Measurements from ENCODE around the gene PRPF6. TPM values are rescaled to one million over a fixed set of nuclear protein-coding genes. Genes with fewer than 3 reads are reported as not detected.

Gene PRPF6
- total RNA-seq, 1 donor from 2014 or later, result 51.9 TPM

DNA sequence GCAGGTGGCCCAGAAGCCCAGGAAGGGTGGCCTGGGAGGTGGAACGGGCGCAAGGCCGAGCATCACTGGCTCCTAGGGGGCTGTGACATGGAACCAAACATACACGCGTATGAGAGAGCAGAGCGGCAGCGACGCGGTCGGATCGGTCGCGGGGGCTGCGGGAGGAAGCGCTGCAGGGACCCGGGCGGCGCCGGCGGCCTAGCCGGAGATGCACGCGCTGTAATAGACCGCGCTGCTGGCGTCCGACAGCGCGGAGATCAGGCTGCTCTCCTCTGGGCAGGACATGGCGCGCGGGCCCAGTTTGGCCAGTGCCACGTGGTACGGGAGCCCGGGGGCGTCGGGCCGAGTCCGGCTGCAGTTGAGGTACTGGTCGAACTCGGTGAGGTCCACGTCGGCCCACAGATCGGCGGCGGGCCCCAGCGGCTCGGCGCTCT is 67.1 kb downstream of the PRPF6 start:
- H3K36me3 Mint-ChIP-seq, result no peaks in the 10 kb centered on the region
- Histone ChIP-seq H4K20me1 (ENCODE audit: low read depth) (peaks cover 18% of the 10 kb centered on the region), H3K9ac (no peak overlapping the region), H3K4me3 (peak overlapping the region; percentile 35), H3K36me3 (no peaks in the 10 kb centered on the region), H3F3A (ENCODE audit: low read depth) (peaks cover 28% of the 10 kb centered on the region), H2AFZ (replicated peaks) (peak overlapping the region; percentile 45), H3K27ac (no peak overlapping the region), H3K79me2 (ENCODE audit: low read depth) (no peaks in the 10 kb centered on the region), H3K9me3 (ENCODE audit: low read depth) (no peaks in the 10 kb centered on the region), H3K27me3 (peaks cover 100% of the 10 kb centered on the region), H3K4me1 (peaks cover 8% of the 10 kb centered on the region), H3K4me2 (peak overlapping the region; percentile 67)
- H3K4me3 Mint-ChIP-seq, result peak overlapping the region; percentile 63
- TF ChIP-seq EZH2phosphoT487 (IDR thresholded peaks at IDR 0.05) (peak; percentile 99), EZH2 (IDR thresholded peaks at IDR 0.05) (peak; percentile 100)
- TF ChIP-seq, protein P1, sequence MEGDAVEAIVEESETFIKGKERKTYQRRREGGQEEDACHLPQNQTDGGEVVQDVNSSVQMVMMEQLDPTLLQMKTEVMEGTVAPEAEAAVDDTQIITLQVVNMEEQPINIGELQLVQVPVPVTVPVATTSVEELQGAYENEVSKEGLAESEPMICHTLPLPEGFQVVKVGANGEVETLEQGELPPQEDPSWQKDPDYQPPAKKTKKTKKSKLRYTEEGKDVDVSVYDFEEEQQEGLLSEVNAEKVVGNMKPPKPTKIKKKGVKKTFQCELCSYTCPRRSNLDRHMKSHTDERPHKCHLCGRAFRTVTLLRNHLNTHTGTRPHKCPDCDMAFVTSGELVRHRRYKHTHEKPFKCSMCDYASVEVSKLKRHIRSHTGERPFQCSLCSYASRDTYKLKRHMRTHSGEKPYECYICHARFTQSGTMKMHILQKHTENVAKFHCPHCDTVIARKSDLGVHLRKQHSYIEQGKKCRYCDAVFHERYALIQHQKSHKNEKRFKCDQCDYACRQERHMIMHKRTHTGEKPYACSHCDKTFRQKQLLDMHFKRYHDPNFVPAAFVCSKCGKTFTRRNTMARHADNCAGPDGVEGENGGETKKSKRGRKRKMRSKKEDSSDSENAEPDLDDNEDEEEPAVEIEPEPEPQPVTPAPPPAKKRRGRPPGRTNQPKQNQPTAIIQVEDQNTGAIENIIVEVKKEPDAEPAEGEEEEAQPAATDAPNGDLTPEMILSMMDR (IDR thresholded peaks at IDR 0.05), result no peak
- H3K27ac Mint-ChIP-seq, result no peak overlapping the region
- H3K4me1 Mint-ChIP-seq, result no peaks in the 10 kb centered on the region
- no peaks in the 10 kb centered on the region for H3K9me3 Mint-ChIP-seq
- peak; percentile 68 for DNase-seq (ENCODE audit: low spot score)
- peaks cover 62% of the 10 kb centered on the region for H3K27me3 Mint-ChIP-seq (ENCODE audit: insufficient read depth, low read depth)

DNA sequence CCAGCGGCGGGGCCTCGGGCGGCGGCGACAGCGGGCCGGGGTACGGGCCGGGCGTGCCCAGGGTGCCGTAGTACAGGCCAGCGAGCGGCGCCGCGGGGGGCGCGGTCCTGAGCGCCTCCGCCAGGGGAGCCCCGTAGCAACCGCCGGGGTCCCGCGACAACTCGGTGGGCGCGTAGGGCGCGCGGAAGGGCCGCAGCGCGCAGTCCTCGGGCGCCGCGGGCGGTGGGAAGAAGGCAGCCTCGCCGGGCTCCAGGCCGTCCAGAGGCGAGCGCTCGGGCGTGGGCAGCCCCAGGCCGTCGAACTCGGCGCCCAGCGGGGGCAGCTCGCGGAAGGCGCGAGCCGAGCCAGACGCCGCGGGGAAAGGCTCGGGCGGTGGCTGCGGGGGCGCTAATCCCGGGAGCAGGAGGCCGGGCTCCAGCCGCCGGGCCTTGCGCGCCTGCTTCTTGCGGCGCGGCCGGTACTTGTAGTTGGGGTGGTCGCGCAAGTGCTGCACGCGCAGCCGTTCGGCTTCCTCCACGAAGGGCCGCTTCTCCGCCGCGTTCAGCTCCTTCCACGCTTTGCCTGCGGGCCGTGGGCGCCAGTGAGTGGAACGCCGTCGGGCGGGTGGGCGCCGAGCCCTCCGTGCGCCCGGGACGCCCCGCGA is 67.6 kb downstream of the PRPF6 start:
- Histone ChIP-seq H3K79me2 (ENCODE audit: low read depth) (no peaks in the 10 kb centered on the region), H4K20me1 (ENCODE audit: low read depth) (peaks cover 18% of the 10 kb centered on the region), H3F3A (ENCODE audit: low read depth) (peaks cover 27% of the 10 kb centered on the region), H2AFZ (replicated peaks) (peak overlapping the region; percentile 63), H3K9ac (no peak overlapping the region), H3K27me3 (peaks cover 98% of the 10 kb centered on the region), H3K9me3 (ENCODE audit: low read depth) (no peaks in the 10 kb centered on the region), H3K4me2 (peak overlapping the region; percentile 67), H3K4me3 (peak overlapping the region; percentile 35), H3K27ac (no peak overlapping the region), H3K4me1 (peaks cover 8% of the 10 kb centered on the region), H3K36me3 (no peaks in the 10 kb centered on the region)
- Mint-ChIP-seq H3K9me3 (no peaks in the 10 kb centered on the region), H3K4me1 (peaks cover 4% of the 10 kb centered on the region), H3K4me3 (no peak overlapping the region), H3K27me3 (ENCODE audit: insufficient read depth, low read depth) (peaks cover 59% of the 10 kb centered on the region), H3K36me3 (no peaks in the 10 kb centered on the region), H3K27ac (no peak overlapping the region)
- peak; percentile 70 for DNase-seq (ENCODE audit: low spot score)
- TF ChIP-seq, protein P1 (IDR thresholded peaks at IDR 0.05), result no peak
- TF ChIP-seq EZH2 (IDR thresholded peaks at IDR 0.05) (peak; percentile 95), EZH2phosphoT487 (IDR thresholded peaks at IDR 0.05) (peak; percentile 92)

DNA sequence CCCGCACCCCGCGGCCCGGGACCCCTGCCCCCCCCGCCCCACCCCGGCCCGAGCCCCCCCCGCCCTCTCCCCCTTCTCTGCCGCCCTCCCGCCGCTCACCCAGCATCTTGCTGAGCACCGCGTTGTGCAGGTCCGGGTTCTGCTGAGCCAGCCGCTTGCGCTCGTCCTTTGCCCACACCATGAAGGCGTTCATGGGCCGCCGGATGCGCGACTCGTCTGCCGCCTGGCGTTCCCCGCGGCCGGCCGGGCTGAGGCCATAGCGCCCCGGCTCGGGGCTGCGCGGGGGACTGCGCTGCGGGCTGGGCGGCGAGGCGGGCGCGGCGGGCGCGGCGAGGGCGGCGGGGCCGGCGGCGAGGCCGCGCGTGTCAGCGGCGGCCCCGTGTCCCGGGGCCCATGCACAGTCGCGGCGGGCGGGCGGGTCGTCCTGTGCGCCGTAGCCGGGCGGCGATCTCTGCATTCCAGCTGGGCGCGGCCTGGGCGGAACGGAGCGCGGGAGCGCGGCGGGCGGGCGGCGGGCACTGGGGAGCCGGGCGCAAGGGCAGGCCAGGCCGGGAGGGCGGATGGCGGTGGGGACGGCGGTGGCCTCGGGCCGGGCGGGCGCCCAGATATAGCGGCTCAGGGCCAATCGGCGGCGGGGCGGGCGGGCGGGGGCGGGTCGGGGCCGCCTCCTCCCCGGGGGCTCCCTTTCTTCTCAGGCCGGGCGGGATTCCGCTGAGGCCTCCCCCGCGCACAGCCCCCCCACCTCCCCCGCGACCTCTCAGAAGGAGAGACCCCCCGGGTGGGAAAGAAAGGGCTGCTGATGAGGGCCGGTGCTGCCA is 68.3 kb downstream of the PRPF6 start, which contains the start of gene SOX18:
SOX18 (minus strand) TSS at position 580 of the 818 bp plus-strand sequence; CDS start at position 457, 123 bp downstream.
- Histone ChIP-seq H3K4me3 (peak within 1 kb of the TSS; percentile 35), H3F3A (ENCODE audit: low read depth) (peaks cover 19% of the 10 kb centered on the region), H2AFZ (replicated peaks) (peak within 1 kb of the TSS; percentile 63), H3K9me3 (ENCODE audit: low read depth) (no peaks in the 10 kb centered on the region), H3K9ac (no peak within 1 kb of the TSS), H3K27ac (no peak within 1 kb of the TSS), H4K20me1 (ENCODE audit: low read depth) (peaks cover 18% of the 10 kb centered on the region), H3K4me1 (peaks cover 12% of the 10 kb centered on the region), H3K4me2 (peak within 1 kb of the TSS; percentile 67), H3K79me2 (ENCODE audit: low read depth) (no peaks in the 10 kb centered on the region), H3K27me3 (peaks cover 90% of the 10 kb centered on the region), H3K36me3 (no peaks in the 10 kb centered on the region)
- TF ChIP-seq, protein P1 (IDR thresholded peaks at IDR 0.05), result no peak
- TF ChIP-seq EZH2phosphoT487 (IDR thresholded peaks at IDR 0.05) (no peak), EZH2 (IDR thresholded peaks at IDR 0.05) (no peak)
- Mint-ChIP-seq H3K36me3 (no peaks in the 10 kb centered on the region), H3K4me3 (peak within 1 kb of the TSS; percentile 65), H3K9me3 (no peaks in the 10 kb centered on the region), H3K27me3 (ENCODE audit: insufficient read depth, low read depth) (peaks cover 52% of the 10 kb centered on the region), H3K27ac (no peak within 1 kb of the TSS), H3K4me1 (peaks cover 9% of the 10 kb centered on the region)
- DNase-seq (ENCODE audit: low spot score), result peak; percentile 82
